Stimulated activated CD4-positive, alpha-beta T cell treated with anti-CD3 and anti-CD28 coated beads, Interleukin-4, amount 100 ng/mL, for 4 hours (primary cell): ENCODE data around the gene IGFLR1.
A peak's percentile ranks its signal among the peaks of the same experiment; 100 is the strongest.
"Not testable (repeated sequence)": the region's sequence is repeated elsewhere in the genome, so short reads cannot be mapped to it uniquely, and the experiment has no call there.

Experiments used
- DNase-seq, 2 experiments: peaks; one replicate each; pipeline ENCODE4 v3.0.0-alpha.2; 2020

Gene IGFLR1

GRCh38 chr19:35704218-35704617 lies 38.0 kb downstream of the IGFLR1 start, which contains the start of gene ZBTB32:
Gene ZBTB32 (plus strand): TSS chr19:35704558. CDS start chr19:35714627, 10,069 bp downstream.
- DNase-seq: no peak

GRCh38 chr19:35703343-35703742 lies 38.9 kb downstream of the IGFLR1 start:
- DNase-seq: no peak

- DNase-seq: peak; percentile 84 to 95
These were observed 39.8 kb downstream of the IGFLR1 start for GRCh38 chr19:35702223-35703012.

GRCh38 chr19:35696835-35697234 lies 45.4 kb downstream of the IGFLR1 start:
- no peak for DNase-seq

- no peak for DNase-seq
These were observed 46.3 kb downstream of the IGFLR1 start for GRCh38 chr19:35695895-35696422.

GRCh38 chr19:35693835-35694599 lies 48.2 kb downstream of the IGFLR1 start:
- peak; percentile 84 to 87 for DNase-seq

GRCh38 chr19:35693422-35693821 lies 48.8 kb downstream of the IGFLR1 start:
- no peak for DNase-seq

GRCh38 chr19:35692010-35692409 lies 50.2 kb downstream of the IGFLR1 start:
- DNase-seq: no peak

- DNase-seq: not testable (repeated sequence)
These were observed 51.1 kb downstream of the IGFLR1 start for GRCh38 chr19:35691106-35691505.

GRCh38 chr19:35689836-35690235 lies 52.4 kb downstream of the IGFLR1 start:
- no peak for DNase-seq
